Erythroblast (primary cell): Measurements from ENCODE around the gene PIGT.

ENCODE experiments used
- GATA1 ChIP-seq: IDR thresholded peaks from 2 replicates; pipeline ENCODE4 v1.6.1; 2011; ENCODE audit warnings: low read depth, mild to moderate bottlenecking, control low read depth, low read length, moderate library complexity
- POLR2A ChIP-seq: IDR thresholded peaks from 2 replicates; pipeline ENCODE4 v1.6.1; 2011; ENCODE audit warnings: mild to moderate bottlenecking, low read length

DNA sequence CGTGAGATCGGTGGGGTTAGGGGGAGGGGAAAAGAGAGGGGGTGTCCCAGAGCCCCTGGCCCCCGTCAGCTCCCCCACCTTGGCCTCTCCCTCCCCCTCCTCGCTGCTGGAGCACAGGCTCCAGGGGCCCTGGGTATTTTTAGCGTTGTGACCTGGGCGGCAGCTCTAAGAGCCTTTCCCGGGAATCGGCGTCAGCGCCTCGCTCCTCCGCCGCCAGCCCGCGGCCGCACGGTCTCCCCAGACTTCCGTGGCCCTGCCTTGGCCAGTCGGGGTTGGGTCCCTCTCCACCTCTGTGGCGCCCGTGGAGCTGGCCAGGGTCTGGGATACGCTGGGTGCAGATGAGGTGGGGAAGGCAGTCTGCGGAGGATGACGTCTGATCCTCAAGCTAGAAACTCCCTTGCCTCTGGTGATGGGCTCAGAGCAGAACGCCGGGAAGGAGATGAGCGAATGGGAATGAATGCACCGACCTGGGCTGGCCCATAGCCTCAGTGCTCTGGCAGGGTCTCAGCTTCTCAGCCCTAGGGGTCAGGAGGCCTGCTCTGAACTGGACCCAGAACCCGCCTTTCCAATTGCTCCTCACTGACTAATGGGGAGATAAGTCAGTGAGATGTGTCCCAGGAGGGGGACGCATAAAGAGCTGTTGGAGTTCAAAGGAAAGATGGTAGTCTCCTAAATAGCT, 8.7 kb upstream of the PIGT start:
- TF ChIP-seq POLR2A (no peak), GATA1 (no peak)
